ENCODE measurements around the gene TOX3.

Gene TOX3

GRCh38 chr16:52563767-52564611 lies 17.0 kb upstream of the TOX3 start:
- DNase-seq (ENCODE audit: low spot score) = no peak

- DNase-seq (ENCODE audit: low spot score) = no peak
These were observed 15.8 kb upstream of the TOX3 start for GRCh38 chr16:52562770-52563169.

GRCh38 chr16:52561910-52562741 lies 15.2 kb upstream of the TOX3 start:
- no peak for DNase-seq (ENCODE audit: low spot score)

GRCh38 chr16:52558448-52558847 lies 11.5 kb upstream of the TOX3 start:
- DNase-seq (ENCODE audit: low spot score) = no peak

GRCh38 chr16:52557236-52557635 lies 10.3 kb upstream of the TOX3 start:
- DNase-seq (ENCODE audit: low spot score) = peak; percentile 43

- DNase-seq (ENCODE audit: low spot score) = no peak
These were observed 9.1 kb upstream of the TOX3 start for GRCh38 chr16:52556083-52556482.

GRCh38 chr16:52555572-52555971 lies 8.6 kb upstream of the TOX3 start:
- DNase-seq (ENCODE audit: low spot score) = no peak

GRCh38 chr16:52554334-52554733 lies 7.4 kb upstream of the TOX3 start:
- DNase-seq (ENCODE audit: low spot score) = no peak

GRCh38 chr16:52553322-52553721 lies 6.4 kb upstream of the TOX3 start:
- no peak for DNase-seq (ENCODE audit: low spot score)

GRCh38 chr16:52552643-52553042 lies 5.7 kb upstream of the TOX3 start:
- no peak for DNase-seq (ENCODE audit: low spot score)

GRCh38 chr16:52549011-52549692 lies 2.2 kb upstream of the TOX3 start:
- DNase-seq (ENCODE audit: low spot score) = peak; percentile 69

GRCh38 chr16:52548261-52549010 lies 1.5 kb upstream of the TOX3 start:
- DNase-seq (ENCODE audit: low spot score) = peak; percentile 73

- DNase-seq (ENCODE audit: low spot score) = peak; percentile 33
These were observed 882 bp upstream of the TOX3 start for GRCh38 chr16:52547834-52548215.

- peak; percentile 11 for DNase-seq (ENCODE audit: low spot score)
These were observed 496 bp downstream of the TOX3 start for GRCh38 chr16:52546291-52547003.

GRCh38 chr16:52545898-52546266 lies 1.1 kb downstream of the TOX3 start:
- DNase-seq (ENCODE audit: low spot score) = no peak

- peak; percentile 18 for DNase-seq (ENCODE audit: low spot score)
These were observed 1.6 kb downstream of the TOX3 start for GRCh38 chr16:52545222-52545897.

GRCh38 chr16:52544703-52545102 lies 2.2 kb downstream of the TOX3 start:
- DNase-seq (ENCODE audit: low spot score) = peak; percentile 12

GRCh38 chr16:52543654-52544053 lies 3.3 kb downstream of the TOX3 start:
- DNase-seq (ENCODE audit: low spot score) = no peak

- DNase-seq (ENCODE audit: low spot score) = no peak
These were observed 6.0 kb downstream of the TOX3 start for GRCh38 chr16:52540910-52541309.

GRCh38 chr16:52539191-52539590 lies 7.8 kb downstream of the TOX3 start:
- DNase-seq (ENCODE audit: low spot score) = no peak

Data from SK-N-DZ (cell line).